ENCODE results near the gene UBE2D2.
A peak's percentile ranks its signal among the peaks of the same experiment; 100 is the strongest.
"Not testable (repeated sequence)": the region's sequence is repeated elsewhere in the genome, so short reads cannot be mapped to it uniquely, and the experiment has no call there.

UBE2D2 gene

DNA sequence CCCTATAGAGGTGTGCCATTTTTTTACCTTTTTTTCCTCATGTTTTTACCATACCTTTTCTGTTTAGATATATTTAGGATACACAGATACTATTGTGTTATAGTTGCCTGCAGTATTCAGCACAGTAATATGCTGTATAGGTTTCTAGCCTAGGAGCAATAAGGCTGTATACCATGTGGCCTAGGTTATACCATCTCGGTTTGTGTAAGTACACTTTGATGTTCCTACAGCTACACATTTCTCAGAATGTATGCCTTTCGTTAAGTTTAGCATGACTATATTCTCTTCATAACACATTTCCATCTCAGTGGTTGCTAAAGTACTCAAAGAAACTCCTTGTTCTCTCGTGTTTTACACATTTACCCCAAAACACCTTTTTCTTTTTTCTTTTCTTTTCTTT is 23.0 kb downstream of the UBE2D2 start:
- no peak for DNase-seq (ENCODE audit: low read depth in 2 of 2)

DNA sequence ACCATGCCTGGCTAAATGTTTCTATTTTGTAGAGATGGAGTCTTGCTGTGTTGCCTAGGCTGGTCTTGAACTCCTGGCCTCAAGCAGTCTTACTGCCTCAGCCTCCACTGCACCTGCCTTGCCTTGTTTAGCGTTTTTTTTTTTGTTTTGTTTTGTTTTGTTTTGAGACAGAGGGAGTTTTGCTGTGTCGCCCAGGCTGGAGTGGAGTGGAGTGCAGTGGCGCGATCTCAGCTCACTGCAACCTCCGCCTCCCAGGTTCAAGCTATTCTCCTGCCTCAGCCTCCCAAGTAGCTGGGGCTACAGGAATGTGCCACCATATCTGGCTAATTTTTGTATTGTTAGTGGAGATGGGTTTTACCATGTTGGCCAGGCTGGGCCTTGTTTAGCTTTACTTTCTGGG is 27.0 kb downstream of the UBE2D2 start:
- not testable (repeated sequence) for DNase-seq (ENCODE audit: low read depth in 2 of 2)

DNA sequence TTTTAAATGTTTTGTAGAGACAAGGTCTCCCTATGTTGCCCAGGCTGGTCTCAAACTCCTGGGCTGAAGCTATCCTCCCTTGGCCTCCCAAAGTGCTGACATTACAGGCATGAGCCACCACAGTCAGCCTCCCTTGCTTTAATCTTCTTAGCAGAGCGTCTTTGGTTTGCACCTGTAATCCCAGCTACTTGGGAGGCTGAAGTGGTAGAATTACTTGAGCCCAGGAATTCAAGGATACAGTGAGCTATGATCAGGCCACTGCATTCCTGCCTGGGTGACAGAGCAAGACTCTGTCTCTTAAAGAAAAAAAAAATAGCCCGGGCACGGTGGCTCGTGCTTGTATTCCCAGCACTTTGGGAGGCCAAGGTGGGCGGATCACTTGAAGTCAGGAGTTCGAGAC is 27.8 kb downstream of the UBE2D2 start:
- no peak for DNase-seq (ENCODE audit: low read depth in 2 of 2)

DNA sequence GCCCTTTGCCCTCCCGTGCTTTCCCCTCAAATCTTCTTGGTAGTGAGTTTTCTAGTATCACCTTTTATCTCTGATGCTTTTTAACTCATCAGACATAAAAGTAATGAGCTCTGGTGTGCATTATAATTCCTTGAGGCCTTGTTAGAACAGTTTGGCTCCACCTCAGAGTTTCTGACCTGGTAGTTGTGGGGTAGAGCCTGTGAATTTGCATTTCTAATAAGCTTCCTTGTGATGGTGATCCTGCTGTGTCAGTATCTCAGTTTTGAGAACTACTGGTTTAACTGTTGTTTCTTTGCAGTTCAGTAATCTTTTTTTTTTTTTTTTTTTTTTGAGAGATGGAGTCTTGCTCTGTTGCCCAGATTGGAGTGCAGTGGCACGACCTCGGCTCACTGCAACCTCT is 31.1 kb downstream of the UBE2D2 start:
- no peak for DNase-seq (ENCODE audit: low read depth in 2 of 2)

DNA sequence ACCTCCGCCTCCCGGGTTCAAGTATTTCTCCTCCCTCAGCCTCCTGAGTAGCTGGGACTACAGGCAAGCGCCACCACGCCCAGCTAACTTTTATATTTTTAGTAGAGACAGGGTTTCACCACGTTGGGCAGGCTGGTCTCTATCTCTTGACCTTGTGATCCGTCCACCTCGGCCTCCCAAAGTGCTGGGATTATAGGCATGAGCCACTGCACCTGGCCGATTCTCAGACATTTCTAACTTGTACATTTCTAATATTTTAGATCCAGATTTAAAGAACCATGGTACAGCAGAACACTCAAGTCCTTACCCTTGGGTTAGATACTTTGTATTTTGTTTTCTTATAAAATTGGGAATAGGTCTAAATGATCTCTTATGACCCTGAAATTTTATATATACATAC is 31.9 kb downstream of the UBE2D2 start:
- DNase-seq (ENCODE audit: low read depth in 2 of 2) = not testable (repeated sequence)

DNA sequence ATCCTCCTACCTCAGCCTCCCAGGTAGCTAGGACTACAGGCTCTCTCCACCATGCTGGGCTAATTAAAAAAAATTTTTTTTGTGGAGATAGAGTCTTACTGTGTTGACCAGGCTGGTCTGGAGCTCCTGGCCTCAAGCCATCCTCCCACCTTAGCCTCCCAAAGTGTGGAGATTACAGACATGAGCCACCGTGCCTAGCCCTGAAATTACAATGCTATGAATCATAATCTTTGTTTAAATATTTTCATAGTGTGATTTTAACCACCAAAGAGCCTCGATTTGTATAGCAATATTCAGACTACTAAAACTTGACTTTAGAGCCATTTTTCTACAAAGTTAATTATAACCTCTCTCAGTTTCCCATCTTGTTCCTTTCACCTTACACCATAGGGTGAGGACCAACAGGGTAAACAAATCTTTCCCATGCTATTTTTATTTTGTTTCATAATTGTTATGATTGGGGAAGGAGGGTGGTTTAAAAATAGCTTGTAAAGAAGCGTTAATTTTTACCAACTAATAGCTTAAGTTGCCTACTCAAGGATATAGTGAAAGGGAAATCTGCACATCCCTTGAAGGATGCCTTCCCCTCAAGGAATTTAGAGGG is 32.7 kb downstream of the UBE2D2 start:
- no peak for DNase-seq (ENCODE audit: low read depth in 2 of 2)

DNA sequence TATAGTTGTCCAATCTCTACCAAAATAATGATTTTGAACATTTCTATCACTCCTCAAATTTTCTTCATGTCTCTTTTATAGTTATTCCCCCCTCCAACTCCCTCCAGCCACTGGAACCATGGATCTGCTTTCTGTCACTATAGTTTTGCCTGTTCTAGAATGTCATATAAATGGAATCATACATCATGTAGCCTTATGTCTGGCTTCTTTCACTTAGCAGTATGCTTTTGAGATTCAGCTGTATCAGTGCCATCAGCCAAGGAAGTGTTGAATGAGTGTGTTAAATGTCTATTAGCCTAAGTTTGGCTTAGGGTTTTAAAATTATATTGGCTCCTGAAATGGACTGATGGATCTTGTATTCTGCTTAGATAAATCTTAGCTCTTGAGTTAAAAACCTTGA is 36.0 kb downstream of the UBE2D2 start:
- DNase-seq (ENCODE audit: low read depth in 2 of 2) = no peak

DNA sequence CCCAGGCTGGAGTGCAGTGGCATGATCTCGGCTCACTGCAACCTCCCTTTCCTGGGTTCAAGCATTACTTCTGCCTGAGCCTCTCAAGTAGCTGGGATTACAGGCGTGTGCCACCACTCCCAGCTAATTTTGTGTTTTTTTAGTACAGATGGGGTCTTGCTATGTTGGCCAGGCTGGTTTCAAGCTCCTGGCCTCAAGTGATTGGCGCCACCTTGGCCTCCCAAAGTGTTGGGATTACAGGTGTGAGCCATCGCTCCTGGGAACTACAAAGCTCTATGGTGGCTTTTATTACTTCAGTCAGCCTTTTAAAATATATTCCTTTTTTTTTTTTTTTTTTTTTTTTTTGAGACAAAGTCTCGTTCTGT is 37.4 kb downstream of the UBE2D2 start:
- not testable (repeated sequence) for DNase-seq (ENCODE audit: low read depth in 2 of 2)

DNA sequence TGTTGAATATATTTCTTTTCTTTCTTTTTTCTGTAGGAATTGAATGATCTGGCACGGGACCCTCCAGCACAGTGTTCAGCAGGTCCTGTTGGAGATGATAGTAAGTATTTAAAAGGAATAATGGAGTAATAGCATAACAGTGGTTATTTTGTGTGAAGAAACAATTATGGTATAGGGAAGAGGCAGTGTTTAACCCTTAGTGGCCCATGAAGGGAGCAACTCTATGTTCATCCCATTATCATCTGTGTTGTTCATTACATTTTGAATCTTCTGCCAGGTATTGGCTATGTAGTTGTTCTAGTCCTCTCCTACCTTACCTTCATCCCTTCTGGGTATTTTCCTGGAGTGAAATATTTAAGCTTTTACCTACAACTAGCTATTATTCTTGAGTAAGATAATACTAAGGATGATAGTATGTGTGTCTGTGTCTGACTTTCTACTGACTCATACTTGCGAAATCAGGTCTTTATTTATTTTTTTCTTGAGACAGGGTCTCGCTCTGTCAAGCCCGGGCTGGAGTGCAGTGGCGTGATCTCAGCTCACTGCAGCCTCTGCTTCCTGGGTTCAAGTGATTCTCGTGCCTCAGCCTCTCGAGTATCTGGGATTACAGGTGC is 39.3 kb downstream of the UBE2D2 start:
- DNase-seq (ENCODE audit: low read depth in 2 of 2) = peak in 1 of 2 experiments; percentile 17

DNA sequence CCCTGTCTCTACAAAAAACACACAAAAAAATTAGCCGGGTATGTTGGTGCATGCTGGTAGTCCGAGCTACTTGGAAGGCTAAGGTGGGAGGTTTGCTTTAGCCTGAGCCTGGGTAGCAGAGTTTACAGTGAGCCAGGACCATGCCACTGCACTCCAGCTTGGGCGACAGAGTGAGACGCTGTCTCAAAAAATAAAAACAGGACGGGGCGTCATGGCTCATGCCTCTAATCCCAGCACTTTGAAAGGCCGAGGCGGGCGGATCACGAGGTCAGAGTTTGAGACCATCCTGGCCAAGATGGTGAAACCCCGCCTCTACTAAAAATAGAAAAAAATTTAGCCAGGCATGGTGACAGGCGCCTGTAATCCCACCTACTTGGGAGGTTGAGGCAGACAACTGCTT is 40.3 kb downstream of the UBE2D2 start:
- DNase-seq (ENCODE audit: low read depth in 2 of 2) = no peak

DNA sequence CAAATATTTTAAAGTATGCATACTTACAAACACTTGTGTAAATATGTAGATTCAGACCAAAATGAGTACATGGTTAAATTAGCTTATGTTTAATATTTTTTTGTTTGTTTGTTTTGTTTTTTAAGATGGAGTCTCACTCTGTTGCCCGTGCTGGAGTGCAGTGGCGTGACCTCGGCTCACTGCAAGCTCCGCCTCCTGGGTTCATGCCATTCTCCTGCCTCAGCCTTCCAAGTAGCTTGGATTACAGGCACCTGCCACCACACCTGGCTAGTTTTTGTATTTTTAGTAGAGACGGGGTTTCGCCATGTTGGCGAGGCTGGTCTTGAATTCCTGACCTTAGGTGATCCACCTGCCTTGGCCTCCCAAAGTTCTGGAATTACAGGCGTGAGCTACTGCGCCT is 40.8 kb downstream of the UBE2D2 start:
- DNase-seq (ENCODE audit: low read depth in 2 of 2) = not testable (repeated sequence)

DNA sequence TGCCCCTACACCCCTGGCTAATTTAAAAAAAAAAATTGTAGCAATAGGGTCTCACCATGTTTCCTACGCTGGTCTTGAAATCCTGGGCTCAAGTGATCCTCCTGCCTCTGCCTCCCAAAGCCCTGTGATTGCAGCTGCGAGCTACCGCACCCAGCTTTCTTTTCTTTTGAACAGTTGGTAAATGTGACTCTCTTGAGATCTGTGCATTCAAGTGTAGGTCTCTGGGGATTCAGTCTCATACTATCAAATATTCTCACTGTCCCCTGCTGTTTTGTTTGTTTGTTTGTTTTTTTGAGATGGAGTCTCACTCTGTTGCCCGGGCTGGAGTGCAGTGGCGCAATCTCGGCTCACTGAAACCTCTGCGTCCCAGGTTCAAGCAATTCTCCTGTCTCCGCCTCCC is 44.7 kb downstream of the UBE2D2 start:
- DNase-seq (ENCODE audit: low read depth in 2 of 2) = no peak

DNA sequence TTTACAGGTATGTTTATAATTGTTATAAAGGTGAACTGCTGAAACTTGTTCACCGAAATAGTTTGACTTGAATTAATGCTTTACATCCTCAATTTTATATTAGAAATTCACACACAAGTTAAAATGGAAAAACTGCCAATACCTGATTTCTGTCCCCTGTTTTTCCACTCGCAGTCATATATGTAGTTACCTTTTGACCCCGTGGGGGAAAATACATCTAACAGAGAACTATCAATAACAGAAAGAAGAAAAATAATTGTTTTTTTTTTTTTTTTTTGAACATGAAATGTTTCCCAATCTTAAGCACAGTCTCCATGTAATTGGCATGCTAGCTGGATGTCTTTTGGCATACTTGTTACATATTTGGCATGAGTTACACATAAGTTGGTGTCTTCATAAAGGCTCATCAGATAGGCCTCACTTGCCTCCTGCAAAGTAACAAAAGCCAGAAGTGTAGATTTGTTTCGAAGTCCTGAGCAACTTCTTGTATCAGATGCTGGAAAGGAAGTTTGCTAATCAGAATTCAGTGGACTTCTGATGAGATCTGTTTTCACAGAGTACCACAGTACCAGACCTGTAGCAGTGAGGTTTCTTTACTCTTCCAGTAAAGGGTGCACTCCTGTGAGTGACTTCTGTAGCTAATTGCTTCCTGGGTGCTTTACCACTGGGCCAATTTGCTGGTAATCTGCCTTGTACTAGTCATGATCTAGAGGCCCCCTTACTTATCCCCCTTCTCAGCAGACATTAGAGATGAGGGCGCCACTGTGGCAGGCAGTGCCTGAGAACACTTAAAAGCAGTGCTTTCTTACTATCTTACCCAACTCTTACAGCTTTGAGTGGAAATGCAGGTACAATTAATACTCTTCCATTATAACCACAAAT is 50.8 kb downstream of the UBE2D2 start:
- no peak for DNase-seq (ENCODE audit: low read depth in 2 of 2)

DNA sequence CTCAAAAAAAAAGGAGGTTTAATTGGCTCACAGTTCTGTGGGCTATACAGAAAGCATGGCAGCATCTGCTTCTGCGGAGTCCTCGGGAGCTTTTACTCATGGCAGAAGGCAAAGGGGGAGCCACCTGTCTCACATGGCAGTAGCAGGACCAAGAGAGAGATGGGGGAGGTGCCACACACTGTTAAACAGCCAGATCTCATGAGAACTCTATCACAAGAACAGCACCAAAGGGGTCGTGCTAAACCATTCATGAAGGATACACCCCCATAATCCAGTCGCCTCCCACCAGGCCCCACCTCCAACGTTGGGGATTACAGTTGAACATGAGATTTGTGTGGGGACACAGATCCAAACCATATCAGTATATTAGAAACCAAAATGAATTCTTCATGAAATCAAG is 58.7 kb downstream of the UBE2D2 start:
- no peak for DNase-seq (ENCODE audit: low read depth in 2 of 2)

DNA sequence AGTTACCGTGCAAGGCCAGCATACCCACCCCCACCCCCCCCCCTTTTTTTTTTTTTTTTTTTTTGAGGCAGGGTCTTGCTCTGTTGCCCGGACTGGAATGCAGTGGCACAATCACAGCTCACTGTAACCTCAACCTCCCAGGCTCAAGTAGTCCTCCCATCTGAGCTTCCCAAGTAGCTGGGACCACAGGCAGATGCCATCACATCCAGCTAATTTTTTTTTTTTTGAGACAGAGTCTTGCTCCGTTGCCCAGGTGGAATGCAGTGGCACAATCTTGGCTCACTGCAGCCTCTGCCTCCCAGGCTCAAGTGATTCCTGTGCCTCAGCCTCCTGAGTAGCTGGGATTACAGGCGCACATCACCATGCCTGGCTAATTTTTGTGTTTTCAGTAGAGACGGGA is 64.3 kb downstream of the UBE2D2 start:
- not testable (repeated sequence) for DNase-seq (ENCODE audit: low read depth in 2 of 2)

DNA sequence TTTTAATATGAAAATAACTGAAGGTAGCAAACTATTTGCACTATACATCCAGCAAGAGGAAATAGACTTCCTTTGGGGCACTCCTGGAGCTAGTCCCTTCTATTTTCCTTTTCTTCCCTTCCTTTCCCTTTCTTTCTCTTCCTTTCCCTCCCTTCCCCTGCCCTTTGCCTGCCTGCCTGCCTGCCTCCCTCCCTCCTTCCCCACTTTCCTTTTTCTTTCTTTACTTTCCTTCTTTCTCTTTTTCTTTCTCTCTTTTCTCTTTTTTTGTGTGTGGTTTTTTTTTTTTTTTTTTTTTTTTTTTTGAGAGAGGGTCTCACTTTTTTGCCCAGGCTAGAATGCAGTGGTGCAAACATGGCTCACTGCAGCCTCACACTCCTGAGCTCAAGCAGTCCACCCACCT is 69.7 kb downstream of the UBE2D2 start:
- no peak for DNase-seq (ENCODE audit: low read depth in 2 of 2)

DNA sequence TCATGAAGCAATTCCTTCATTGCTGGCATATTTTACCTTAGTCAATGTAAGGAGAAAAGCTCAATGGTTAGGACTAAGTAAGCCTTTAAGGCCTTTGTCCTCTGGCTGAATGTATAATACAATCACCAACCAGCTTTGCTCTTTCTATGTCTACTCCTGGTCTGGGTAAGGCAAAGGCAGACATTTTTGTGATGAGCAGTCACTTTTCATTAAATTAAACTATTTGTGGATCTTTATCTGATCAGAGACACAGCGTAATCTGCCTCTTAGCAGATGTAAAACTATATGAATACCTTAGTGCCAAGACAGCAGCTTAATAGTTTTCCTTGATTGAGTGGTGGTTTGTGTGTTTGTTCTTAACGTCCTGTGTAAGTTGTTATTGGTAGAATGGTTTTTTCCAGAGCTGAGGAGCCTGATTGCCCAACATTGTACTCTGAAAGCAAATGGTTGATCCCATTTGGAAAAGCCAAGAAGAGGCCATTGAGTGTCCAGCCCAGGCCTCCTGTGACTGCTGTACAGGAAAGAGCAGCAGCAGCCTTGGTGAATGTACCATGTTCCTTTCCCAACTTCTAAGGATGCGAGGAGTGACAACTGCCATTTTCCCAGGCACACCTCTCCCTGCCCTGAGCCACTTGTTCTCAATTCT is 70.5 kb downstream of the UBE2D2 start:
- DNase-seq (ENCODE audit: low read depth in 2 of 2) = no peak

DNA sequence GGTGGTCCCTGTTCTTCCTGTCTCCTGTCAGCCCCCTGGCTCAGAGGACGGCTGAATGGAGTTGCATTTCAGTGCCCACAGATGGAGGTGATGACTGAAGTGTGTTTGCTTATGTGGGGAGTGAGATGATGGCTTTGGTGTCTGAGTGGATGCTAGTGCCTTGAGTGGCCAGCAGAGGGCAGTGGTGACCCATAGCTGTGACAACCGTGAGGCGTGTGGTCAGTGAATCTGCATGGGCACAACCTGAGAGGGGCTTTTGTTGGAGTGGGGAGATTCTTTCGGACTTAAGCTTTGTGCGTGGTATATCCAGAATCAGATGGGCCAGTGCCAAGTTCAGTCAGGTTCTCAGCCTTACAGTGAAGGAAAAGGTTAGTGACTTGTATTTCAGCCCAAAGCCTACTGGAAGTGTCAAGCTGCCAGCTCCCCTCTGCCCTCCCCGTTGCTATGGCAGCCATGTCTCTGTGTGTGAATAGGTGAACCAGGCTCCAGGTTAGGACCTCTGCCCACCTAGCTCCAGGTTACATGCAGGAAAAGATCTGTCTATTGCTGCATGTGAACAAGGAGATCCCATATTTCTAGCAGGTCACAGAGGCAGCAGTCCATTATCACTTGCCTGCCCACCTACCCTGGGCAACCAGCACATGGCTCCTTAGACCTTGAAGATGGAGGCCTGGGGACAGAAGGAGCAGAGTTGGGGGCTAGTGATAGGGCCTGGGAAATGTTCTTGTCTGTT is 72.3 kb downstream of the UBE2D2 start:
- DNase-seq (ENCODE audit: low read depth in 2 of 2) = peak; percentile 36 to 37

DNA sequence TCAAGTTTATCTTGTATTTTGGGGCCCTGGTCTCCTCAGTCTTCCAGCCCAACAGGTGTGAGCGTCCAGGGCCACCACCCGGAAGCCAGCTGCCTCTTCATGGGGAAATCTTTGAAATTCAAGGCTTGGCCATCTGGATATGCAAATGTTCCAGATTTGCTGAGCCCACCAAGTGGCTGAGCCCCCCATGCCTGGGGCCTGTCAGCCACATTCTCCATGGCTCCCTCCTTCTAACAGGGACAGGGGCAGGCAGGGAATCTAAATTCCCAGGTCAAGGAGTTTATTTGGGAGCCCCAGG is 72.8 kb downstream of the UBE2D2 start:
- DNase-seq (ENCODE audit: low read depth in 2 of 2) = no peak

DNA sequence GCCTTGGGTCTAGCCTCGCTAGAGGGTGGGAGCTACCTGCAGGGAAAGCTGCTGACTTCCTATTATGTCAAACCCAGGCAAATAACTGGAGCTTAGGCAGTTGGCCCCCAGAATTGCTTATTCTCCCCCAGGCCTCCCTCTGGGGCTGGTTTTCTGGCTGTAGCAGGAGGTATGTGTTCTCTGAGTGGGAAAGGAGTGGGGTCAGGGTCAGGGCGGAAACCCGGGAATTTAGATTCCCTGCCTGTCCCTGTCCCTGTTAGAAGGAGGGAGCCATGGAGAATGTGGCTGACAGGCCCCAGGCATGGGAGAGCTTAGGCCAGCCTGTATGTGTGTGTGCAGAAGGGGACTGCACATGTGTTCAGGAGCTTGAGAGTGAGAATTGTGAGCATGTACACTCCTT is 73.4 kb downstream of the UBE2D2 start:
- no peak for DNase-seq (ENCODE audit: low read depth in 2 of 2)

DNA sequence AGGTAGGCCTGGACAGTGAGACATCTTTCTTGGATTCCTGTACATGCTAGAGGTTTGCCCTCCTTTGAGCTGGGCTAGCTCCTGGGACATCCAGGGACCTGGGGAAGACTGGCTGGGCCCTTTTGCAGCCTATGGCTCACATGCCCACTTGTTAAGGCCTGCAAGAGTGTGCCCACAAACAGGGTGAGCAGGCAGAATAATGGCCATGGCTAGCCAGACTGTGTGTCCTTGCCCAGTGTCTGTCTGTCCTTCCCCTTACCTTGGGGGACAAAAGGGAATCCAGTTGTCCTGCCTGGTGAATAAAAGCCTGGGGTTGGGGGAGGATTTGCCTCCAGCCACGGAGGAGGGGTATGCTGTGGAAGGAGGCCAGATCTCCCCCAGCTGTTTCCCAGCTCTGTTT is 74.1 kb downstream of the UBE2D2 start:
- no peak for DNase-seq (ENCODE audit: low read depth in 2 of 2)

DNA sequence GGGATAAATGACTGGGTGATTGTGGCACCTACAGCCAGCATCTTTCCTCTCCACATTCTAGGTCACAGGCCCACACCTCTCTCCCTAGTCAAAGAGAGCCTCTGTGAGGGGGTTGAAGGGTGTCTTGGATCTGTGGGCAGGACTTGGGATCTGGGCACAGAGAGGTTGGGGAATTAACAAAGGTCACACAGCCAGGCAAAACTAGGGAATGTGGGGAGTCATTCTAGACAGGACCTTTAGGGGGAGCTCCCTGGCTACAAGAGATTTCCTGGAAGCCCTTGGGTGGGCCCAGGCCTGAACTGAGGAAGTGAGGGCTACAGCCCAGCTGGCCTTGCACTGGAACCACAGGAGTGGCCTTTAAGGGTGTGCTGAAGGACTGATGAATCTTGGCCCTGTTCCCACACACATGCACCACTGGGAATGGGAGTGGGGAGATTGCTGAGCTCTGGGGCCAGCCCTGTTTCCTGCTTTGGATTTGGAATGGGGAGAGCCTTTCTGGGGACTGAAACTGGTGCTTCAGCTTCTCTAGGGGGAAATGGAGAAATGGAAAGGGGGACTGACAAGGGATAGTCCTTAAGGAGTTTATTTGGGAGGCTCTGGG is 74.6 kb downstream of the UBE2D2 start:
- DNase-seq (ENCODE audit: low read depth in 2 of 2) = peak; percentile 76 to 77

All from fibroblast of skin of left quadriceps (primary cell).